Body of pancreas (tissue), 4 donors: ENCODE data around the gene ORAI2. TPM values are rescaled to one million over a fixed set of nuclear protein-coding genes. Genes with fewer than 3 reads are reported as not detected.
A peak's percentile ranks its signal among the peaks of the same experiment; 100 is the strongest.
"Not testable (repeated sequence)": the region's sequence is repeated elsewhere in the genome, so short reads cannot be mapped to it uniquely, and the experiment has no call there.

Experiments used
- ATAC-seq: fragments of 150-250 bp; one replicate; pipeline ENCODE4 v1.9.1; 2016
- DNase-seq, 4 donors: peaks; one replicate each; pipeline ENCODE4 v3.0.0-alpha.2; 2019
- H3K27ac ChIP-seq, 4 donors: fragments of 200-600 bp; sonication (generic); 1 replicate in 3 of 4; 2 replicates in 1 of 4; pipeline versions ENCODE4 v1.5.1 to v1.6.1; 2016 to 2019; ENCODE audit warnings: mild to moderate bottlenecking in 1 of 4, mixed read lengths in 1 of 4, moderate library complexity in 1 of 4
- H3K27me3 ChIP-seq, 2 donors: fragments of 200-600 bp; sonication (generic); one replicate each; pipeline ENCODE4 v1.6.0; 2016; ENCODE audit warnings: mild to moderate bottlenecking in 1 of 2
- H3K36me3 ChIP-seq, 2 donors: fragments of 200-600 bp; sonication (generic); replicated peaks in 1 of 2; 2 replicates each; pipeline ENCODE4 v1.5.1; 2016; ENCODE audit warnings: low read depth in 2 of 2; ENCODE audit not compliant: insufficient read depth in 1 of 2
- H3K4me1 ChIP-seq: fragments of 200-600 bp; sonication (generic); one replicate; pipeline ENCODE4 v1.6.0; 2016
- H3K4me3 ChIP-seq, 2 donors: fragments of 200-600 bp; sonication (generic); 1 replicate in 1 of 2; 2 replicates in 1 of 2; pipeline ENCODE4 v1.5.1; 2016 to 2019
- H3K9me3 ChIP-seq, 3 donors: fragments of 200-600 bp; sonication (generic); 1 replicate in 2 of 3; 2 replicates in 1 of 3; pipeline ENCODE4 v1.5.1; 2016
- POLR2A ChIP-seq, 3 donors: fragments of 450-650 bp; IDR thresholded peaks; one replicate each; pipeline ENCODE4 v1.6.1; 2016; ENCODE audit warnings: antibody characterized with exemption in 3 of 3, mild to moderate bottlenecking in 2 of 3
- WGBS, 2 donors: methylation state at CpG; one replicate each; pipeline ENCODE4 v1.1.5; 2017; 5-methylcytosine and 5-hydroxymethylcytosine counted together
- intact Hi-C: fragments of 100-400 bp; cut with DNase I; formaldehyde crosslinking; loops from one replicate; pipeline ENCODE4 v1.15.1; 2023
- total RNA-seq, 2 donors: library from RNA; depleted of rRNA; stranded (reverse); fragments of >200 nt; gene quantifications; one replicate each; pipeline ENCODE4 v1.1.0, GENCODE V29; 2016
- TF ChIP-seq, protein P1 (sequence below), 7 experiments: fragments of 450-650 bp in 4 of 7; fragments of 200-600 bp in 3 of 7; sonication (generic) in 3 of 7; IDR thresholded peaks; one replicate each; pipeline ENCODE4 v1.5.1; 2016 to 2019; ENCODE audit warnings: antibody characterized with exemption in 7 of 7

Gene ORAI2
- total RNA-seq, 2 donors from 2014 or later = 11.7 to 20.8 TPM

DNA sequence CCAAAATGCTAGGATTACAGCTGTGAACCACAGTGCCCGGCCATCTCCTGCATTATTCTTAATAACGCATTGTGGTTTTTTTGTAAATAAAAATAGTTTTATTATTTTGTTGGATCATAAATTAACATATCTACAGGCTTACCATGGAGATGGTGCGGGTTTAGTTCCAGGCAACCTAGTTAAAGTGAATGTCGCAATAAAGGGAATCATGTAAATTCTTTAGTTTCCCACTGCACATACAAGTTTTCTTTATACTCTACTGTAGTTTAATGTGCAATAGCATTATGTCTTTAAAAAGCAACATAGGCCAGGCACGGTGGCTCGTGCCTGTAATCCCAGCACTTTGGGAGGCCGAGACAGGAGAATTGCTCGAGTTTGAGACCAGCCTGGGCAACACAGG is 34.8 kb upstream of the ORAI2 start:
- TF ChIP-seq, protein P1, sequence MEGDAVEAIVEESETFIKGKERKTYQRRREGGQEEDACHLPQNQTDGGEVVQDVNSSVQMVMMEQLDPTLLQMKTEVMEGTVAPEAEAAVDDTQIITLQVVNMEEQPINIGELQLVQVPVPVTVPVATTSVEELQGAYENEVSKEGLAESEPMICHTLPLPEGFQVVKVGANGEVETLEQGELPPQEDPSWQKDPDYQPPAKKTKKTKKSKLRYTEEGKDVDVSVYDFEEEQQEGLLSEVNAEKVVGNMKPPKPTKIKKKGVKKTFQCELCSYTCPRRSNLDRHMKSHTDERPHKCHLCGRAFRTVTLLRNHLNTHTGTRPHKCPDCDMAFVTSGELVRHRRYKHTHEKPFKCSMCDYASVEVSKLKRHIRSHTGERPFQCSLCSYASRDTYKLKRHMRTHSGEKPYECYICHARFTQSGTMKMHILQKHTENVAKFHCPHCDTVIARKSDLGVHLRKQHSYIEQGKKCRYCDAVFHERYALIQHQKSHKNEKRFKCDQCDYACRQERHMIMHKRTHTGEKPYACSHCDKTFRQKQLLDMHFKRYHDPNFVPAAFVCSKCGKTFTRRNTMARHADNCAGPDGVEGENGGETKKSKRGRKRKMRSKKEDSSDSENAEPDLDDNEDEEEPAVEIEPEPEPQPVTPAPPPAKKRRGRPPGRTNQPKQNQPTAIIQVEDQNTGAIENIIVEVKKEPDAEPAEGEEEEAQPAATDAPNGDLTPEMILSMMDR (IDR thresholded peaks at IDR 0.05) = no peak
- TF ChIP-seq POLR2A (IDR thresholded peaks at IDR 0.05) = no peak
- Histone ChIP-seq H3K4me3 (no peak overlapping the region), H3K27me3 (no peaks in the 10 kb centered on the region), H3K27ac (no peak overlapping the region), H3K9me3 (no peaks in the 10 kb centered on the region), H3K36me3 (peaks cover 0 to 8% of the 10 kb centered on the region in 2 donors), H3K4me1 (peaks cover 17% of the 10 kb centered on the region)
- intact Hi-C loops = no loop called here
- DNase-seq (no peak), ATAC-seq (no peak)
- 89 to 90% methylated on average over 8 of the region's 8 CpGs for WGBS, 2 donors

DNA sequence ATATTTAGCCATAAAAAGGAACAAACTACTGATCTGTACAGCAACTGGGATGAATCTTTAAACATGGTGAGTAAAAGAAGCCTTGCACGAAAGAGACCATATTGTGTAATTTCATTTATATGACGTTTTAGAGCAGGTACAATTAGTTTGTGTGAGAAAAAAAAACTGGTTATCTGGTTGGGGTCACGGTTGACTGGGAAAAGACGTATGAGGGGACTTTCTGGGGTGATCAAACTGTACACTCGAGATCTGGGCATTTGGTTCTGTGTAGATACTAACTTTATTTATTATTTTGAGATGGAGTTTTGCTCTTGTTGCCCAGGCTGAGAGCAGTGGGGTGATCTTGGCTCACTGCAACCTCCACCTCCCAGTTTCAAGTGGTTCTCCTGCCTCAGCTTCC is 33.0 kb upstream of the ORAI2 start:
- DNase-seq (no peak), ATAC-seq (no peak)
- Histone ChIP-seq H3K36me3 (peaks cover 4 to 8% of the 10 kb centered on the region in 2 donors), H3K9me3 (no peaks in the 10 kb centered on the region), H3K4me1 (peaks cover 14% of the 10 kb centered on the region), H3K27me3 (no peaks in the 10 kb centered on the region), H3K4me3 (no peak overlapping the region), H3K27ac (no peak overlapping the region)
- TF ChIP-seq POLR2A (IDR thresholded peaks at IDR 0.05) = no peak
- TF ChIP-seq, protein P1 (IDR thresholded peaks at IDR 0.05) = no peak
- intact Hi-C loops = no loop called here
- WGBS, 2 donors = 85 to 88% methylated on average over 5 of the region's 5 CpGs

DNA sequence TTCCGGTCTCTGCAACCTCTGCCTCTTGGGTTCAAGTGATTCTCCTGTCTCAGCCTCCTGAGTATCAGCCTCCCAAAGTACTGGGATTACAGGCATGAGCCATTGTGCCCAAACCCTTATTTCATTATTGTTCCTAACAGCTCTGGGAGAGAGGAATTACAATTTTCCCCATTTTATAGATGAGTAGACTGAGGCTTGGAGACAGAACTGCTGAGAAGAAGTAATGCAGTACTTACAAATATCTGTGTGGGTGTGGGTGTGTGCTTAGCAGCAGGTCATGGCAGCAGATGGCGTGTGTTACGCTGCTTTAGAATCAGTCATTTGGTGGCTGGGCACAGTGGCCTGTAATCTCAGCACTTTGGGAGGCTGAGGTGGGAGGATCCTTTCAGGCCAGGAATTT is 29.8 kb upstream of the ORAI2 start:
- no peak for TF ChIP-seq POLR2A (IDR thresholded peaks at IDR 0.05)
- TF ChIP-seq, protein P1 (IDR thresholded peaks at IDR 0.05) = no peak
- H3K27ac ChIP-seq = no peak overlapping the region
- no peak for ATAC-seq
- peaks cover 4 to 12% of the 10 kb centered on the region in 2 donors for H3K36me3 ChIP-seq
- no peak for DNase-seq
- no peaks in the 10 kb centered on the region for H3K27me3 ChIP-seq
- intact Hi-C loops = no loop called here
- no peak overlapping the region for H3K4me3 ChIP-seq
- H3K4me1 ChIP-seq = no peaks in the 10 kb centered on the region
- H3K9me3 ChIP-seq = no peaks in the 10 kb centered on the region
- 93 to 94% methylated on average over 3 of the region's 3 CpGs for WGBS, 2 donors

DNA sequence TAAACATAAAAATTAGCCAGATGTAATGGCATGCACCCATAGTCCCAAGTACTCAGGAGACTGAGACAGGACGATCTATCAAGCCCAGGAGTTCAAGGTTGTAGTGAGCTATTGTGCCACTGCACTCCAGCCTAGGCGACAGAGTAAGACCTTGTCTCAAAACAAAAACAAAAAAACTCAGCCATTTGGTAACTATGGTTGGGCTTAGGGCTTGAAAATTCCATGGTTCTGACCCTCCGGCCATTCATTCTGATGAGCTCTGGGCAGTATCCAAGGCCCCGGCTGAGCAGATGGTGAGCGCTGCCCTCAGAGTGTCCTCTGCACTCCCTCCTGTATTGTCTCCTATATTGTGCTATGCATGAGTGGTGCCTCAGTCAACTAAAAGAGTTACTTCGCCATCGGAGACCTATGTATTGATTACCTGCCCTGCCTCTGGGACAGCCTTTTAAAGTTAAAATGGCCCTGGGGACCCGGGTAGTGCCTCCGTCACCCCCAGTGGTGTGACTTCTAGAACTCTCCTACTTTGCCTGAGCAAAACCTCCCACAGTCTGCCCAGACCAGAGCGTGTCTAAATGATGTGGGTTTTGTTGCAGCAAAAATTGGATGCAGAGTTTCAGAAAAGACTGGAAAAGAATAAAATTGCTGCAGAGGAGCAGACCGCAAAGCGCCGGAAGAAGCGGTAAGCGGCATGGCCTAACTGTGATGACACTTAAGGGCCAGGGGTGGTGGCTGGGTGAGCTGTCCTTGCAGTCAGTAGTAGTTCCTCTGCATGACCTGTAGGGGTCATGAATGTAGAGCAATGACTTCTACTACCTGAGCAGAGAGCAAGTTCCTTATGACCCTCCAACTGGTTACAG is 29.1 kb upstream of the ORAI2 start:
- Histone ChIP-seq H3K36me3 (peaks cover 4 to 12% of the 10 kb centered on the region in 2 donors), H3K27ac (no peak overlapping the region), H3K4me1 (no peaks in the 10 kb centered on the region), H3K27me3 (no peaks in the 10 kb centered on the region), H3K4me3 (no peak overlapping the region), H3K9me3 (no peaks in the 10 kb centered on the region)
- intact Hi-C loops = no loop called here
- ATAC-seq (peak; percentile 89), DNase-seq (peak in 2 of 4 donors; percentile 22 to 28)
- 68 to 69% methylated on average over 14 to 15 of the region's 15 CpGs for WGBS, 2 donors
- TF ChIP-seq POLR2A (IDR thresholded peaks at IDR 0.05) = no peak
- TF ChIP-seq, protein P1 (IDR thresholded peaks at IDR 0.05) = peak in 6 of 7 experiments; percentile 50 to 61 (median 56)

DNA sequence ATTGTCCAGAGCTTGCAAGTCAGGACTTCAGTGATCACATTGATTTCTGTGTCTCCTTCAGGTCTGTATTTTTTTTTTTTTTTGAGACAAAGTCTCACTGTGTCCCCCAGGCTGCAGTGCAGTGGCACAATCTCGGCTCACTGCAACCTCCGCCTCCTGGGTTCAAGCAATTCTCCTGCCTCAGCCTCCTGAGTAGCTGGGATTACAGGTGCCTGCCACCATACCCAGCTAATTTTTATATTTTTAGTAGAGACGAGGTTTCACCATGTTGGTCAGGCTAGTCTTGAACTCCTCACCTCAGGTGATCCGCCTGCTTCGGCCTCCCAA is 28.6 kb upstream of the ORAI2 start:
- H3K4me3 ChIP-seq, H3K27ac ChIP-seq, H3K4me1 ChIP-seq, DNase-seq, H3K9me3 ChIP-seq, H3K27me3 ChIP-seq, ATAC-seq, intact Hi-C loops: not testable (repeated sequence)
- WGBS, 2 donors = 90 to 95% methylated on average over 5 of the region's 5 CpGs
- H3K36me3 ChIP-seq = peaks cover 4 to 12% of the 10 kb centered on the region in 2 donors
